ENCODE data around the gene FGFRL1.

Gene FGFRL1

DNA sequence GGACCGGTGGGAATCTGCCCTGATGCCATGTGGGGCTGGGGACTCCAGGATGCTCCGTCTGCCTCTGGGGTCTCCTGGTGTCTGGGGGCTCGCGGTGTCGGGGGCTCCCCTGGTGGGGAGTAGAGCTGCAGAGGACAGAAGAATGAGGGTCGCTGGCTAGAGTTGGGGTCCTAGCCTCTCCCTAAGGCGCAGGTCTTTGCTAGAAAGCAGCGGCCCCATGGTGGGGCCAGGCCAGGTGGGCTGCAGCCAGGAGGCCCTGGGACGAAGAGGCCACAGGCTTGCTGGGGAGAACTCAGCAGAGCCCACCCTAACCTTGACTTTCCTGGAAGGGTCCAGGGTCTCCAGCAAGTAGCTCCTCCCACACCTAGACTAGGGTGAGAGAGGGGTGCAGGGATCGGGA lies 21.4 kb downstream of the FGFRL1 start:
- H3K4me3 ChIP-seq (replicated peaks in 1 of 2; ENCODE audit: low read depth in 2 of 2, low read length in 2 of 2): no peak overlapping the region
- no peak for DNase-seq (ENCODE audit: low read depth in 2 of 2)
- TF ChIP-seq, protein P1, sequence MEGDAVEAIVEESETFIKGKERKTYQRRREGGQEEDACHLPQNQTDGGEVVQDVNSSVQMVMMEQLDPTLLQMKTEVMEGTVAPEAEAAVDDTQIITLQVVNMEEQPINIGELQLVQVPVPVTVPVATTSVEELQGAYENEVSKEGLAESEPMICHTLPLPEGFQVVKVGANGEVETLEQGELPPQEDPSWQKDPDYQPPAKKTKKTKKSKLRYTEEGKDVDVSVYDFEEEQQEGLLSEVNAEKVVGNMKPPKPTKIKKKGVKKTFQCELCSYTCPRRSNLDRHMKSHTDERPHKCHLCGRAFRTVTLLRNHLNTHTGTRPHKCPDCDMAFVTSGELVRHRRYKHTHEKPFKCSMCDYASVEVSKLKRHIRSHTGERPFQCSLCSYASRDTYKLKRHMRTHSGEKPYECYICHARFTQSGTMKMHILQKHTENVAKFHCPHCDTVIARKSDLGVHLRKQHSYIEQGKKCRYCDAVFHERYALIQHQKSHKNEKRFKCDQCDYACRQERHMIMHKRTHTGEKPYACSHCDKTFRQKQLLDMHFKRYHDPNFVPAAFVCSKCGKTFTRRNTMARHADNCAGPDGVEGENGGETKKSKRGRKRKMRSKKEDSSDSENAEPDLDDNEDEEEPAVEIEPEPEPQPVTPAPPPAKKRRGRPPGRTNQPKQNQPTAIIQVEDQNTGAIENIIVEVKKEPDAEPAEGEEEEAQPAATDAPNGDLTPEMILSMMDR (IDR thresholded peaks at IDR 0.05; ENCODE audit: low read depth, low read length): no peak

DNA sequence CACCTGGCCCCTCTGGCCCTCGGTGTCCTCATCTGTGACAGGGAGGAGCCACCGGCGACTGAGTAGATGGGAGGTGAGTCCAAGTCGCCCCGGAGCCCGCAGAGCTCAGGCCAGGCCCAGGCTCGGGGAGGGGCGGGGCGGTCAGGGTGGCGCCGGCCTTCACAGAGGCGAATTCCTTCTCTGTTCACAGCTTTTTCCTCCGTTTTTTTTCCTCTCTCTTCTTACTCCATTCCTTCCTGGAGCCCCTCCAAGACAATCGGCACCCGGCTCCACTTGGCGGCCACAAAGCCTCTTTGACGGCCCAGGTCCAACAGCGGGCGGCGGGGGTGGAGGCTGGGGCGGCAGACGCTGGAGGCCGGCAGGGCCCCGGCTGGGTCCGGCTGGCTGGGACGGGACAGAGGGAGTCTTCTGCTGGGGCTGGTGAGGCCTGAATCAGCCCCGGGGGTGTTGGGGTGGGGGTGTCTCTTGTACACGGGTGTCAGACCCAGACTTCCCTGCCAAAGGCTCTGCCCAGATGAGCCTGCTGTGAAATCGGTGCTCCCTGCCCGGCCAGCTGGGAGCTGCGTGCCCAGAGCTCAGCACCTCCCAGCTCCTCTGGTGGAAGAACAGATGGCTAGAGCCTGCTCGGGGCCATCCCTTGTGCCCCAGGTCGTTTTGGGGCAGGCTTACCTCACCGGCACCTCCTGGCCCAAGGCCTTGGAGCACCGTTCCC lies 22.6 kb downstream of the FGFRL1 start:
- no peak overlapping the region for H3K4me3 ChIP-seq (replicated peaks in 1 of 2; ENCODE audit: low read depth in 2 of 2, low read length in 2 of 2)
- TF ChIP-seq, protein P1 (IDR thresholded peaks at IDR 0.05; ENCODE audit: low read depth, low read length): no peak
- DNase-seq (ENCODE audit: low read depth in 2 of 2): peak; percentile 27 to 94

GRCh38 chr4:1035510-1035909 lies 24.1 kb downstream of the FGFRL1 start:
- peak in 1 of 2 donors; percentile 42 for DNase-seq (ENCODE audit: low read depth in 2 of 2)
- H3K4me3 ChIP-seq (replicated peaks in 1 of 2; ENCODE audit: low read depth in 2 of 2, low read length in 2 of 2): no peak overlapping the region
- TF ChIP-seq, protein P1 (IDR thresholded peaks at IDR 0.05; ENCODE audit: low read depth, low read length): no peak

DNA sequence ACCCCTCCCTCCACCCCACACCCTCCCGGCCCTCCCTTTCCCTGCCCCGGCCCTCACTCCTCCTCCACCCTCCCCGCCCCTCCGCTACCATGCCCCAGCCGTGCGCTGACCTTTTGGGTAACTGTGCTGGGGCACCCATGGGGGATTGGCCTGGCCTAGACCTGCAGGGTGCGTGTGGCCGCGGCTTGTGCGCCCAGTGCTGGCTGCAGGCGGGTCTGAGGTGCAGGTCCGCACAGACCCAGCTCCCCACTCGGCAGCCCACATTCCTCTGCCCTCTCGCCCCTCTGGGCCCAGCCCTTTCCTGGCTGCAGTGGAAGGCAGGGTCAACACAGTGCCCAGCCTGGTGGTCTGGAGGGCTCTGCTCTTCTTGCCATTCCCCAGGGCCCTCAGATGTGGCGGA lies 24.7 kb downstream of the FGFRL1 start:
- H3K4me3 ChIP-seq (replicated peaks in 1 of 2; ENCODE audit: low read depth in 2 of 2, low read length in 2 of 2): no peak overlapping the region
- TF ChIP-seq, protein P1 (IDR thresholded peaks at IDR 0.05; ENCODE audit: low read depth, low read length): no peak
- DNase-seq (ENCODE audit: low read depth in 2 of 2): no peak

- DNase-seq (ENCODE audit: low read depth in 2 of 2): no peak
- H3K4me3 ChIP-seq (replicated peaks in 1 of 2; ENCODE audit: low read depth in 2 of 2, low read length in 2 of 2): no peak overlapping the region
- TF ChIP-seq, protein P1 (IDR thresholded peaks at IDR 0.05; ENCODE audit: low read depth, low read length): no peak
Measured at GRCh38 chr4:1036976-1037810, 25.8 kb downstream of the FGFRL1 start.

GRCh38 chr4:1038948-1039492 lies 27.6 kb downstream of the FGFRL1 start:
- no peak overlapping the region for H3K4me3 ChIP-seq (replicated peaks in 1 of 2; ENCODE audit: low read depth in 2 of 2, low read length in 2 of 2)
- no peak for DNase-seq (ENCODE audit: low read depth in 2 of 2)
- TF ChIP-seq, protein P1 (IDR thresholded peaks at IDR 0.05; ENCODE audit: low read depth, low read length): no peak
